ENCODE data around the gene UCN2. TPM values are rescaled to one million over a fixed set of nuclear protein-coding genes. Genes with fewer than 3 reads are reported as not detected.

UCN2 gene
- total and polyA plus RNA-seq, 2 of the 8 experiments (the other 6 are each of a cell fraction or from before 2014, with no cell fraction given) = 0.14 TPM; not detected in 1

GRCh38 chr3:48536785-48537184 is 26.8 kb downstream of the UCN2 start:
- no peak overlapping the region for H3K23ac ChIP-seq (ENCODE audit: insufficient read length)
- H3K18ac ChIP-seq (ENCODE audit: extremely low read depth, low read length) = no peak overlapping the region
- H2BK120ac ChIP-seq (replicated peaks; ENCODE audit: low read depth, low read length) = no peak overlapping the region
- no peak overlapping the region for H3K9ac ChIP-seq (replicated peaks in 1 of 4; ENCODE audit: extremely low read depth in 1 of 4, low read depth in 3 of 4, low read length in 3 of 4)
- H3K4me3 ChIP-seq (ENCODE audit: extremely low read depth in 1 of 4, insufficient read depth in 2 of 4, low read depth in 3 of 4, low read length in 4 of 4) = no peak overlapping the region
- FAIRE-seq = no peak
- H3K4ac ChIP-seq (replicated peaks; ENCODE audit: insufficient read length, low read depth, low read length) = no peak overlapping the region
- H4K20me1 ChIP-seq (replicated peaks in 1 of 2; ENCODE audit: control insufficient read depth in 1 of 2, insufficient read depth in 2 of 2, low read length in 2 of 2) = peaks cover 0 to 4% of the 10 kb centered on the region in 2 experiments
- H3K79me1 ChIP-seq (ENCODE audit: low read depth, low read length) = no peaks in the 10 kb centered on the region
- H3K27ac ChIP-seq (ENCODE audit: low read depth, low read length) = no peak overlapping the region
- CTCF ChIA-PET (ENCODE audit: partially characterized antibody) = interaction anchor here (0.6 to 4.1 kb wide), 8 partner anchors 12 to 139 kb away, joined by 3 to 21 read pairs (median 4); no protein-coding TSS in a partner anchor
- H3K23me2 ChIP-seq (ENCODE audit: low read depth, low read length) = no peaks in the 10 kb centered on the region; the same call in 1 of the 2 replicates
- no peak overlapping the region for H2AFZ ChIP-seq (ENCODE audit: low read length)
- no peak overlapping the region for H3K4me2 ChIP-seq (ENCODE audit: insufficient read depth in 1 of 2, low read depth in 2 of 2, low read length in 2 of 2)
- WGBS, 2 experiments (ENCODE audit: extremely low coverage in 1 of 2, insufficient coverage in 1 of 2, insufficient read length in 1 of 2, insufficient replicate concordance in 2 of 2, low coverage in 1 of 2, low lambda C conversion rate in 2 of 2, missing lambda C conversion rate in 1 of 2) = 92% methylated on average over 5 of the region's 5 CpGs; no CpG with 5 or more reads in 1 of the 2 experiments
- H2BK20ac ChIP-seq (ENCODE audit: low read length) = no peak overlapping the region
- no peak overlapping the region for H4K5ac ChIP-seq (ENCODE audit: insufficient read length, low read depth, low read length)
- no peak for TF ChIP-seq CBX5 (IDR thresholded peaks at IDR 0.05; ENCODE audit: low read depth, low read length)
- TF ChIP-seq EP300 (IDR thresholded peaks at IDR 0.05; ENCODE audit: borderline replicate concordance in 1 of 2, low read depth in 2 of 2, low read length in 2 of 2) = no peak
- no peak for TF ChIP-seq ZNF274 (IDR thresholded peaks at IDR 0.05; ENCODE audit: borderline replicate concordance, extremely low read depth, low read length)
- no peak for TF ChIP-seq CBX8 (IDR thresholded peaks at IDR 0.05; ENCODE audit: borderline replicate concordance, low read depth, low read length)
- TF ChIP-seq BRCA1 (IDR thresholded peaks at IDR 0.05; ENCODE audit: low read depth, low read length) = no peak
- TF ChIP-seq SP1 (IDR thresholded peaks at IDR 0.05; ENCODE audit: low read depth, low read length) = no peak
- TF ChIP-seq BCL11A (IDR thresholded peaks at IDR 0.05; ENCODE audit: low read depth in 2 of 2, low read length in 2 of 2) = no peak
- no peak for TF ChIP-seq SIRT6 (IDR thresholded peaks at IDR 0.05; ENCODE audit: low read length)
- no peak for TF ChIP-seq GABPA (IDR thresholded peaks at IDR 0.05; ENCODE audit: borderline replicate concordance, insufficient read depth, low read length)
- no peak for TF ChIP-seq ATF3 (IDR thresholded peaks at IDR 0.05; ENCODE audit: insufficient read depth, low read depth, low read length)
- no peak overlapping the region for H3K56ac ChIP-seq (replicated peaks; ENCODE audit: insufficient read length, low read depth, low read length)
- H3K4me1 ChIP-seq (replicated peaks in 1 of 4; ENCODE audit: control insufficient read depth in 3 of 4, insufficient read depth in 4 of 4, low read length in 3 of 4) = no peaks in the 10 kb centered on the region
- no peak overlapping the region for H3K14ac ChIP-seq (ENCODE audit: insufficient read length)
- POLR2A ChIA-PET (ENCODE audit: partially characterized antibody) = interaction anchor here (0.8 to 1.6 kb wide), 6 partner anchors 8 to 73 kb away, joined by 3 to 5 read pairs (median 3); no protein-coding TSS in a partner anchor
- no peaks in the 10 kb centered on the region for H3K79me2 ChIP-seq (ENCODE audit: control insufficient read depth in 1 of 2, insufficient read depth in 2 of 2, low read length in 2 of 2)
- H4K91ac ChIP-seq (replicated peaks; ENCODE audit: insufficient read length, low read length) = no peak overlapping the region
- H2AK5ac ChIP-seq (ENCODE audit: low read depth, low read length) = no peak overlapping the region
- no peak overlapping the region for H4K8ac ChIP-seq (ENCODE audit: extremely low read depth, insufficient read depth, low read length)
- no peak overlapping the region for H2BK5ac ChIP-seq (ENCODE audit: low read depth, low read length)
- H3K27me3 ChIP-seq (replicated peaks in 1 of 4; ENCODE audit: control insufficient read depth in 3 of 4, extremely low read depth in 1 of 4, insufficient read depth in 3 of 4, low read length in 3 of 4) = no peaks in the 10 kb centered on the region
- H3K36me3 ChIP-seq (ENCODE audit: control insufficient read depth in 2 of 4, insufficient read depth in 4 of 4, low read length in 3 of 4) = peaks cover 2 to 35% (median 23%) of the 10 kb centered on the region in 4 experiments; a peak in 7 of 8 replicates
- no peak for DNase-seq (ENCODE audit: low read depth in 1 of 2, low spot score in 2 of 2)
- H2BK15ac ChIP-seq (ENCODE audit: low read length) = no peak overlapping the region
- H2BK12ac ChIP-seq (ENCODE audit: low read depth, low read length) = no peak overlapping the region
- H3K9me3 ChIP-seq (ENCODE audit: insufficient read depth in 2 of 2, low read depth in 1 of 2, low read length in 1 of 2) = no peaks in the 10 kb centered on the region

All from H1 (cell line).